ENCODE data around the gene CACNA2D4.

Gene CACNA2D4

GRCh38 chr12:1917172-1918070, 1.0 kb downstream of the CACNA2D4 start:
- no peak for DNase-seq

- DNase-seq = no peak
Measured at GRCh38 chr12:1916371-1917171, 1.9 kb downstream of the CACNA2D4 start.

GRCh38 chr12:1915082-1915968, 3.1 kb downstream of the CACNA2D4 start:
- DNase-seq = no peak

- DNase-seq = no peak
Measured at GRCh38 chr12:1914114-1914911, 4.1 kb downstream of the CACNA2D4 start.

GRCh38 chr12:1913377-1914113, 4.9 kb downstream of the CACNA2D4 start:
- DNase-seq = no peak

- no peak for DNase-seq
Measured at GRCh38 chr12:1912580-1913376, 5.7 kb downstream of the CACNA2D4 start.

- DNase-seq = no peak
Measured at GRCh38 chr12:1911598-1912575, 6.6 kb downstream of the CACNA2D4 start.

GRCh38 chr12:1910468-1910867, 8.0 kb downstream of the CACNA2D4 start:
- no peak for DNase-seq

GRCh38 chr12:1908758-1909157, 9.7 kb downstream of the CACNA2D4 start:
- no peak for DNase-seq

- DNase-seq = peak; percentile 52
Measured at GRCh38 chr12:1907652-1908611, 10.5 kb downstream of the CACNA2D4 start.

GRCh38 chr12:1906579-1906978, 11.9 kb downstream of the CACNA2D4 start:
- no peak for DNase-seq

- no peak for DNase-seq
Measured at GRCh38 chr12:1904875-1905274, 13.6 kb downstream of the CACNA2D4 start.

- DNase-seq = no peak
Measured at GRCh38 chr12:1896964-1897363, 21.5 kb downstream of the CACNA2D4 start.

GRCh38 chr12:1890810-1891209, 27.6 kb downstream of the CACNA2D4 start:
- DNase-seq = no peak

GRCh38 chr12:1890119-1890703, 28.2 kb downstream of the CACNA2D4 start:
- no peak for DNase-seq

GRCh38 chr12:1888923-1889322, 29.5 kb downstream of the CACNA2D4 start:
- DNase-seq = no peak

- no peak for DNase-seq
Measured at GRCh38 chr12:1886396-1887008, 31.9 kb downstream of the CACNA2D4 start.

All from CD4-positive, alpha-beta T cell treated with Interleukin-15 for 1 hour (primary cell).